ENCODE measurements around the gene NR5A1.

DNA sequence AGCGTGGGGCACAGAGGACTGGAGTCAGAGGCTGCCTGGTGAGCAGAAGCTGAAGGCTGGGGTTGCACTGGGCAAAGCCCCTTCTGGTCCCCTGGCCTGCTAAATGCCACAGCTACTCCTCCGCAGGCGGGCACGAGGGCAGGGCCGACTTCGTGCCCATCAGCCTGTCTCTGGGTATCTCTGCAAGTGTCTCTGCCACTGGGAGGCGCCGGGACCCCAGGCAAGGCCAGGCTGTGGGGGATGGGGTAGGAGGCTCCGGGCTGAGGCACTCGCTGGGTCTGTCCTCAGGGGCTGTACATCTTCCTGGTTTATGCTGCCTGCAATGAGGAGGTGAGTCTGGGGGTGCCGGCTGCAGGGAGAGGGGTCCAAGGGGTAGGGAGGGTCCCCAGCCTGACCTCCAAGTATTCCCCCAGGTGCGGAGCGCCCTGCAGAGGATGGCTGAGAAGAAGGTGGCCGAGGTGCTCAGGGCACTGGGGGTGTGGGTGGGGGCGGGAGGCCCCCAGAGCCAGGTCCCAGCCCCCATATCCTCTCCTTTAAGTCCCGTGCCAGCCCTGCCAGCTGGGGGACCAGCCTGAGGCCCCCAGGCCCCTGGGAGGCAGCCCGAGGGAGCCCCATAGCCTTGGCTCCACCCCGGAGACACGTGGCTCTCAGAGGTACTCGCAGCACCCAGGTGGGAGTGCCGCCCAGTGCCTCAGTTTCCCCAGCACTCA is 31.9 kb downstream of the NR5A1 start:
- TF ChIP-seq POLR2A (IDR thresholded peaks at IDR 0.05; ENCODE audit: insufficient read depth in 1 of 2, low read depth in 2 of 2, low read length in 2 of 2): no peak
- no peak for TF ChIP-seq POLR2AphosphoS5 (IDR thresholded peaks at IDR 0.05; ENCODE audit: low read depth, low read length)
- TF ChIP-seq, protein P1, sequence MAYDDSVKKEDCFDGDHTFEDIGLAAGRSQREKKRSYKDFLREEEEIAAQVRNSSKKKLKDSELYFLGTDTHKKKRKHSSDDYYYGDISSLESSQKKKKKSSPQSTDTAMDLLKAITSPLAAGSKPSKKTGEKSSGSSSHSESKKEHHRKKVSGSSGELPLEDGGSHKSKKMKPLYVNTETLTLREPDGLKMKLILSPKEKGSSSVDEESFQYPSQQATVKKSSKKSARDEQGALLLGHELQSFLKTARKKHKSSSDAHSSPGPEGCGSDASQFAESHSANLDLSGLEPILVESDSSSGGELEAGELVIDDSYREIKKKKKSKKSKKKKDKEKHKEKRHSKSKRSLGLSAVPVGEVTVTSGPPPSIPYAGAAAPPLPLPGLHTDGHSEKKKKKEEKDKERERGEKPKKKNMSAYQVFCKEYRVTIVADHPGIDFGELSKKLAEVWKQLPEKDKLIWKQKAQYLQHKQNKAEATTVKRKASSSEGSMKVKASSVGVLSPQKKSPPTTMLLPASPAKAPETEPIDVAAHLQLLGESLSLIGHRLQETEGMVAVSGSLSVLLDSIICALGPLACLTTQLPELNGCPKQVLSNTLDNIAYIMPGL (CRISPR knock-in tag; IDR thresholded peaks at IDR 0.05; ENCODE audit: borderline replicate concordance in 1 of 2, low read depth in 1 of 2): no peak
- no peak for TF ChIP-seq HDAC6 (IDR thresholded peaks at IDR 0.05; ENCODE audit: low read depth, low read length)
- no peak for TF ChIP-seq ZBTB21 (CRISPR knock-in tag; IDR thresholded peaks at IDR 0.05)
- no peak for TF ChIP-seq ZNF800 (CRISPR knock-in tag; IDR thresholded peaks at IDR 0.05)
